Stomach smooth muscle (tissue), 2 donors: ENCODE results near the gene CABLES1.

Experiments used
- H3K27ac ChIP-seq: one replicate; pipeline ENCODE4 v1.7.0; 2013; ENCODE audit warnings: mild to moderate bottlenecking, low read length, inconsistent platforms
- H3K27me3 ChIP-seq, 2 donors: one replicate each; pipeline ENCODE4 v1.7.0; 2013; ENCODE audit warnings: low read length in 2 of 2; ENCODE audit not compliant: insufficient read depth in 2 of 2, control insufficient read depth in 1 of 2
- H3K36me3 ChIP-seq, 2 donors: one replicate each; pipeline ENCODE4 v1.7.0; 2013; ENCODE audit warnings: low read length in 2 of 2; ENCODE audit not compliant: control insufficient read depth in 2 of 2, insufficient read depth in 2 of 2
- H3K4me1 ChIP-seq: one replicate; pipeline ENCODE4 v1.7.0; 2013; ENCODE audit warnings: low read length; ENCODE audit not compliant: control insufficient read depth, insufficient read depth
- H3K4me3 ChIP-seq, 2 donors: one replicate each; pipeline ENCODE4 v1.7.0; 2013; ENCODE audit warnings: low read length in 2 of 2
- H3K9ac ChIP-seq, 2 donors: one replicate each; pipeline ENCODE4 v1.7.0; 2013; ENCODE audit warnings: low read length in 2 of 2, mild to moderate bottlenecking in 1 of 2
- H3K9me3 ChIP-seq, 2 donors: one replicate each; pipeline ENCODE4 v1.7.0; 2013; ENCODE audit warnings: low read length in 2 of 2; ENCODE audit not compliant: control insufficient read depth in 2 of 2
- donor health status: healthy.
- donor health status: Pancreatic carcinoma.

The CABLES1 gene

DNA sequence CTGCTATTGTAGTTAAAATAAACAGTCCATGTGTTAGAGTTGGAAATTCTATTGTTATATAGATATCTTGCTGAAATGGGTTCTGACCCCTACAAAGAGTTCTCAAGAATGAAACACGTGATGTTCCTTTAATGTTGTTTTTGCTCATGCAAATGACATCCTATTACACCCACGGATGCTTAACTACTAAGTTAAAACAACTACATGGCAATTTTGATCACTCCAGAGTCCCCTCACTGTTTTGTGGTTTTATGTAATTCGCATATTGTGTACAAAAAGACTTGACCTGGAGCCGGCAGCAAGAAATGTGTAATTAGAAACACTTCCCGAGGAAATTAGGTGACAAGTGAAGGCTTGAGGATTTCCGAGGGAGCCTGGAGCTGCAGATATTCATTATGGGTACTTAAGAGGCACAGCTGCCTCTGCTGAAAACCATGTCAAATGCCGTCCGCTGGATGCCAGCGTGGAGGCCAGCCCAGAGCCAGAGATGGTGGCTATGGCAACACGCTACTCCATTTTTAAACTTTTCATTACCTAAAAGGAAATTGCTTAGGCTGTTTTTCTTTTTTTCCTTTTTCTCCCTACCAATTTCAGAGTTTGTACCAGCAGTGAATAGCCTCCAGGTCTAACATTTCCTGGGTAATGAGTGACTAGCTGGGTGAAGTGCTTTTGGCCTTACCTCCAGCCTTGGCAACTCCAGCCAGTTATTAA is 21.0 kb upstream of the CABLES1 start:
- no peak overlapping the region for H3K9ac ChIP-seq
- H3K27me3 ChIP-seq, result peaks cover 0 to 2% of the 10 kb centered on the region in 2 donors
- H3K36me3 ChIP-seq, result no peaks in the 10 kb centered on the region
- H3K4me3 ChIP-seq, result no peak overlapping the region
- no peak overlapping the region for H3K27ac ChIP-seq
- H3K9me3 ChIP-seq, result peaks cover 4 to 7% of the 10 kb centered on the region in 2 donors
- H3K4me1 ChIP-seq, result no peaks in the 10 kb centered on the region

DNA sequence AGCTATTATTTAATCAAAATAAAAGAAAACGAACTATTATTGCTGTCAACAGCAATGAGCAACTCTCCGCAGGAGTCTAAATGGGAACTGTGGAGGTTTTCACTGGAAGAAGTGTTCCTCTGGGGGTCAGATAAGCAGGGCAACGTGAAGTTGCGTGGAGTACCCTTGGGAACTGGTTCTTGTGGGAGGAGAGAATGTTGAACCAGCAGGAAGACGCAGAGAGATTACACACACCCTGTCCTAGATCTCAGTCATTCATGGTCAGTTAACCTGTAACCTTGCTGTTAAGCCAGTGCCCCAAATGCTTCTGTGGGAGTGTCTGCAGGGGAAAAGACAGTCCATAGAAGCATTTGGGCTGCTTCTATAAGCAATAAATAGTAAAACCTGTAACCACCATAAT is 20.4 kb upstream of the CABLES1 start:
- Histone ChIP-seq H3K4me3 (no peak overlapping the region), H3K36me3 (no peaks in the 10 kb centered on the region), H3K9me3 (peaks cover 4 to 7% of the 10 kb centered on the region in 2 donors), H3K9ac (no peak overlapping the region), H3K27me3 (peaks cover 0 to 2% of the 10 kb centered on the region in 2 donors), H3K27ac (no peak overlapping the region), H3K4me1 (no peaks in the 10 kb centered on the region)

- no peaks in the 10 kb centered on the region for H3K4me1 ChIP-seq
- H3K36me3 ChIP-seq, result no peaks in the 10 kb centered on the region
- H3K27ac ChIP-seq, result no peak overlapping the region
- no peak overlapping the region for H3K9ac ChIP-seq
- H3K27me3 ChIP-seq, result peaks cover 0 to 2% of the 10 kb centered on the region in 2 donors
- no peak overlapping the region for H3K4me3 ChIP-seq
- peaks cover 4 to 7% of the 10 kb centered on the region in 2 donors for H3K9me3 ChIP-seq
These were observed 19.6 kb upstream of the CABLES1 start for GRCh38 chr18:23115683-23116096.

GRCh38 chr18:23121133-23121532 is 14.2 kb upstream of the CABLES1 start:
- no peak overlapping the region for H3K9ac ChIP-seq
- H3K27me3 ChIP-seq, result no peaks in the 10 kb centered on the region
- H3K9me3 ChIP-seq, result no peaks in the 10 kb centered on the region
- no peaks in the 10 kb centered on the region for H3K4me1 ChIP-seq
- H3K36me3 ChIP-seq, result no peaks in the 10 kb centered on the region
- no peak overlapping the region for H3K27ac ChIP-seq
- no peak overlapping the region for H3K4me3 ChIP-seq

- Histone ChIP-seq H3K9me3 (no peaks in the 10 kb centered on the region), H3K27me3 (peaks cover 0 to 2% of the 10 kb centered on the region in 2 donors), H3K36me3 (no peaks in the 10 kb centered on the region), H3K9ac (no peak overlapping the region), H3K4me3 (no peak overlapping the region), H3K4me1 (no peaks in the 10 kb centered on the region), H3K27ac (no peak overlapping the region)
These were observed 12.7 kb upstream of the CABLES1 start for GRCh38 chr18:23122334-23123229.

DNA sequence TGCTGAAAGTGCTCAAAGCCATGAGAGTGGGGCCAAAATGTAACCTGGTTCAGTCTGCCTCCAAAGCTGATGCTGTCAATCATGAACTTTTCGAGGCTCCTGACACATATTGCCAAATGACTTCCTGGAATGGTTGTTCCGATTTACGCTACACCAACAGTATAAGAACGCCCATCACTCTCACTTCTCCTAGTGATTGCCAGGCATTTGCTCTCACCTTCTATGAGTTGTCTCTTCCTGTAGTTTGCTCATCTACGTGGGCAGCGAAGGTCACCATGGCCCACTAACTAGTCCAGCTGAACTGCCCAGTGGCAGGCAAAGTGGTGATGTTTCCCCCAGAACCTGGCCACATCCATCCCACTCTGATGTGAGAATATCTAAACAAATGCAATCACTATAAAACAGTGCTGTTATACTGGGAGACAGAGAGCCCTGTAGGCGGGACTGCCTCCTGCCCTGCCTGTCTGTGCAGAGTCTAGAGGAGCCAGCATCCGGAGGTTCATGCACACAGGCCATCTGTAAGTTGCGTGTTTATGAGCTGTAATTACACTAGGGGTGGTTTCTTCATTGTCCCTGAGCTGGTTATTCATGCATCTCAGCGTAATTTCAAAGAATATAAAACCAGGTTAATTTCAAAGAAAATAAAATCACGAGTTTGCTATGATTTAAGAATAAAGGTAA is 8.8 kb upstream of the CABLES1 start:
- Histone ChIP-seq H3K27ac (no peak overlapping the region), H3K36me3 (no peaks in the 10 kb centered on the region), H3K4me3 (no peak overlapping the region), H3K27me3 (peaks cover 0 to 2% of the 10 kb centered on the region in 2 donors), H3K9me3 (no peaks in the 10 kb centered on the region), H3K9ac (no peak overlapping the region), H3K4me1 (no peaks in the 10 kb centered on the region)

GRCh38 chr18:23127090-23127489 is 8.2 kb upstream of the CABLES1 start:
- H3K9me3 ChIP-seq, result no peaks in the 10 kb centered on the region
- H3K36me3 ChIP-seq, result no peaks in the 10 kb centered on the region
- no peak overlapping the region for H3K9ac ChIP-seq
- no peak overlapping the region for H3K27ac ChIP-seq
- no peaks in the 10 kb centered on the region for H3K4me1 ChIP-seq
- H3K27me3 ChIP-seq, result peaks cover 0 to 2% of the 10 kb centered on the region in 2 donors
- H3K4me3 ChIP-seq, result no peak overlapping the region

GRCh38 chr18:23129355-23130002 is 5.8 kb upstream of the CABLES1 start:
- no peak overlapping the region for H3K9ac ChIP-seq
- no peaks in the 10 kb centered on the region for H3K36me3 ChIP-seq
- no peaks in the 10 kb centered on the region for H3K9me3 ChIP-seq
- H3K27ac ChIP-seq, result no peak overlapping the region
- H3K4me3 ChIP-seq, result no peak overlapping the region
- peaks cover under 1 to 2% of the 10 kb centered on the region in 2 donors for H3K27me3 ChIP-seq
- H3K4me1 ChIP-seq, result no peaks in the 10 kb centered on the region

GRCh38 chr18:23131693-23132319 is 3.5 kb upstream of the CABLES1 start:
- Histone ChIP-seq H3K27me3 (peaks cover 9 to 17% of the 10 kb centered on the region in 2 donors), H3K4me1 (peaks cover 14% of the 10 kb centered on the region), H3K36me3 (no peaks in the 10 kb centered on the region), H3K27ac (no peak overlapping the region), H3K9ac (no peak overlapping the region), H3K4me3 (no peak overlapping the region), H3K9me3 (no peaks in the 10 kb centered on the region)
